HUES64 (cell line): Measurements from ENCODE around the gene OR8J1. TPM values are rescaled to one million over a fixed set of nuclear protein-coding genes. Genes with fewer than 3 reads are reported as not detected.

Experiments used
- H3K27ac ChIP-seq: 2 replicates; pipeline ENCODE4 v1.7.0; 2013; ENCODE audit warnings: low read depth, low read length, inconsistent platforms
- H3K27me3 ChIP-seq: 2 replicates; pipeline ENCODE4 v1.6.1; 2013; ENCODE audit warnings: mild to moderate bottlenecking, low read length; ENCODE audit not compliant: insufficient read depth
- H3K36me3 ChIP-seq: 2 replicates; pipeline ENCODE4 v1.6.1; 2013; ENCODE audit warnings: mild to moderate bottlenecking, low read length; ENCODE audit not compliant: insufficient read depth
- H3K4me1 ChIP-seq: 2 replicates; pipeline ENCODE4 v1.6.1; 2013; ENCODE audit warnings: mild to moderate bottlenecking, low read length, moderate library complexity; ENCODE audit not compliant: insufficient read depth
- H3K4me3 ChIP-seq: 2 replicates; pipeline ENCODE4 v1.5.1; 2013; ENCODE audit warnings: mild to moderate bottlenecking, low read length, moderate library complexity
- H3K9ac ChIP-seq: 2 replicates; pipeline ENCODE4 v1.6.1; 2013; ENCODE audit warnings: mild to moderate bottlenecking, low read depth, low read length
- H3K9me3 ChIP-seq: 2 replicates; pipeline ENCODE4 v1.6.1; 2013; ENCODE audit warnings: low read depth, low read length; ENCODE audit not compliant: insufficient read depth
- WGBS: fragments of 150-250, 120-280 bp; methylation state at CpG from one replicate; pipeline ENCODE4 v1.1.7; 2013; ENCODE audit warnings: missing lambda C conversion rate; 5-methylcytosine and 5-hydroxymethylcytosine counted together
- polyA plus RNA-seq, 2 experiments: library from polyadenylated mRNA; stranded (reverse); fragments of 50-300 nt; gene quantifications; one replicate each; pipeline ENCODE4 v1.2.3, GENCODE V29; 2013

Gene OR8J1, protein sequence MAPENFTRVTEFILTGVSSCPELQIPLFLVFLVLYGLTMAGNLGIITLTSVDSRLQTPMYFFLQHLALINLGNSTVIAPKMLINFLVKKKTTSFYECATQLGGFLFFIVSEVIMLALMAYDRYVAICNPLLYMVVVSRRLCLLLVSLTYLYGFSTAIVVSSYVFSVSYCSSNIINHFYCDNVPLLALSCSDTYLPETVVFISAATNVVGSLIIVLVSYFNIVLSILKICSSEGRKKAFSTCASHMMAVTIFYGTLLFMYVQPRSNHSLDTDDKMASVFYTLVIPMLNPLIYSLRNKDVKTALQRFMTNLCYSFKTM
- polyA plus RNA-seq (2013, experiment 1 of 2): not detected
- polyA plus RNA-seq (2013, experiment 2 of 2): not detected

GRCh38 chr11:56353991-56354390 is at the start of gene OR8J1:
Gene OR8J1 (plus strand): TSS chr11:56354291. CDS start chr11:56360247, 5,956 bp downstream.
- WGBS: 92% methylated on average over 2 of the region's 2 CpGs

GRCh38 chr11:56307836-56308235 is 46.3 kb upstream of the OR8J1 start:
- H3K27ac ChIP-seq: no peak overlapping the region
- no peak overlapping the region for H3K9ac ChIP-seq
- H3K36me3 ChIP-seq: no peaks in the 10 kb centered on the region
- H3K27me3 ChIP-seq: no peaks in the 10 kb centered on the region
- H3K9me3 ChIP-seq: 0 out of 2 replicates have a peak, but pooled peaks cover 3% of the 10 kb centered on the region
- H3K4me1 ChIP-seq: no peaks in the 10 kb centered on the region
- WGBS: 89% methylated on average over 3 of the region's 3 CpGs
- H3K4me3 ChIP-seq: no peak overlapping the region

More at GRCh38 chr11:56353991-56354390, at the start of gene OR8J1:
- no peak within 1 kb of the TSS for H3K27ac ChIP-seq
- no peaks in the 10 kb centered on the region for H3K4me1 ChIP-seq
- H3K4me3 ChIP-seq: no peak within 1 kb of the TSS
- no peaks in the 10 kb centered on the region for H3K9me3 ChIP-seq
- no peaks in the 10 kb centered on the region for H3K27me3 ChIP-seq
- H3K36me3 ChIP-seq: no peaks in the 10 kb centered on the region
- H3K9ac ChIP-seq: no peak within 1 kb of the TSS

DNA sequence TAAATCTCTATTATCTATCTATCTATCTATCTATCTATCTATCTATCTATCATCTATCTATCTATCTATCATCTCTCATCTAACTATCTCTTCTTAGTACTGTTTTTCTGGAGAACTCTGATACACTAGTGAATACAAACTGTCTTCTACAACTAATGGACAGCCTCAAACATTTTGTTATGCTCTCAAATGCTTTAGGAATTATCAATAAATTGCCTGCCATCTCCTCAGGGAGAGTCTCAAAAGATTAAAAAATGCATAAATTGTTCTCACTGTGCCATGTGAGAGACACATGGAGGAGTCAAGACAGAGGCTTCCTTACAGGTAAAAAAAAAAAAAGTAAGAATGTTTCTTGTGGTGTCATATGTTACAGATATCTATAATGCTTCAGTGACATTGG is 39.2 kb upstream of the OR8J1 start, which contains the start of gene OR8K3:
Gene OR8K3 (plus strand): TSS at position 301 of the 400 bp plus-strand sequence. CDS start 3,163 bp downstream, outside the sequence.
- Histone ChIP-seq H3K9me3 (no peaks in the 10 kb centered on the region), H3K27ac (no peak within 1 kb of the TSS), H3K27me3 (no peaks in the 10 kb centered on the region), H3K9ac (no peak within 1 kb of the TSS), H3K36me3 (no peaks in the 10 kb centered on the region), H3K4me3 (no peak within 1 kb of the TSS), H3K4me1 (no peaks in the 10 kb centered on the region)

GRCh38 chr11:56331861-56332491 is 22.1 kb upstream of the OR8J1 start:
- Histone ChIP-seq H3K4me3 (no peak overlapping the region), H3K27ac (no peak overlapping the region), H3K9ac (no peak overlapping the region), H3K4me1 (no peaks in the 10 kb centered on the region), H3K36me3 (no peaks in the 10 kb centered on the region), H3K27me3 (no peaks in the 10 kb centered on the region), H3K9me3 (no peaks in the 10 kb centered on the region)
- WGBS: 95% methylated on average over 34 of the region's 34 CpGs

DNA sequence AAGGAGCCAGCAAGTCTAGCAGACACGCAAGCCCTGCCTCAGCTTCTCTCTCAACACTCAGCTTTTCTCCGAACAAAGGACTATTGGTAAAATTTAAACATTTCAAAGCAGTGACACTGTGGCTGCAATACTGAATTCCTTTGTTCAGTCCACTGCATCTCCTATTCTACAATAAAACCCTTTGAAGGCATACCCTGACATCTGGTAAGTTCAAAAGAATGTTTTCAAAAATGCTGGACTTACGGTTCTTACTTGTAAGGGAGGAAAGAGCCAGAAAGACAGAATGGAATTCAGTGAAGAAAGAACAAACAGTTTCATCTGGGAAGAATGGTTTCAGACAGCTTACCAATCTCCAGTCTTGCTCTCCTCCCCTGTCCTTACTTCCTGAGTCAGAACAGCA is 20.9 kb upstream of the OR8J1 start:
- WGBS: 98% methylated on average over 3 of the region's 3 CpGs
- no peaks in the 10 kb centered on the region for H3K36me3 ChIP-seq
- no peak overlapping the region for H3K4me3 ChIP-seq
- H3K27ac ChIP-seq: no peak overlapping the region
- no peaks in the 10 kb centered on the region for H3K27me3 ChIP-seq
- H3K4me1 ChIP-seq: no peaks in the 10 kb centered on the region
- no peaks in the 10 kb centered on the region; the same call in 1 of the 2 replicates for H3K9me3 ChIP-seq
- no peak overlapping the region for H3K9ac ChIP-seq

DNA sequence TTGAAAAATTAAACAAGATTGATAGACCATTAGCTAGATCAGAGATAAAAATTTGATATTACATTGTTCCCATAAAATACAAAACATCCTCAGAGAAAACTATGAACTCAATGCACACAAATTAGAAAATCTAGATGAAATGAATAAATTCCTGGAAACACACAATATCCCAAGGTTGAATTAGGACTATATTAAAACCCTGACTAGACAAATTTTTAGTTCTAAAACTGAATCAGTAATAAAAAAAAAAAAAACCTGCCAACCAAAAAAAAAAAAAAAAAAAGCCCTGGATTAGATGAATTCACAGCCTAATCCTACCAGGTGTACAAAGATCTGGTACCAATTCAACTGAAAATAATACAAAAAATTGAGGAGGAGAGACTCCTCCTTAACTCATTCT is 13.8 kb upstream of the OR8J1 start:
- peaks cover 4% of the 10 kb centered on the region; the same call in 1 of the 2 replicates for H3K9me3 ChIP-seq
- H3K9ac ChIP-seq: no peak overlapping the region
- peaks cover 6% of the 10 kb centered on the region; the same call in 1 of the 2 replicates for H3K4me1 ChIP-seq
- no peaks in the 10 kb centered on the region for H3K27me3 ChIP-seq
- H3K36me3 ChIP-seq: no peaks in the 10 kb centered on the region
- H3K4me3 ChIP-seq: no peak overlapping the region
- H3K27ac ChIP-seq: no peak overlapping the region

GRCh38 chr11:56345739-56346138 is 8.4 kb upstream of the OR8J1 start, which contains the start of gene OR8K1:
Gene OR8K1 (plus strand): TSS chr11:56346039. CDS start chr11:56346039, 0 bp downstream.
- Histone ChIP-seq H3K4me1 (peaks cover 6% of the 10 kb centered on the region; the same call in 1 of the 2 replicates), H3K9ac (no peak within 1 kb of the TSS), H3K27ac (no peak within 1 kb of the TSS), H3K9me3 (peaks cover 4% of the 10 kb centered on the region; the same call in 1 of the 2 replicates), H3K4me3 (no peak within 1 kb of the TSS), H3K36me3 (no peaks in the 10 kb centered on the region), H3K27me3 (no peaks in the 10 kb centered on the region)
- 100% methylated on average over 1 of the region's 1 CpG for WGBS

DNA sequence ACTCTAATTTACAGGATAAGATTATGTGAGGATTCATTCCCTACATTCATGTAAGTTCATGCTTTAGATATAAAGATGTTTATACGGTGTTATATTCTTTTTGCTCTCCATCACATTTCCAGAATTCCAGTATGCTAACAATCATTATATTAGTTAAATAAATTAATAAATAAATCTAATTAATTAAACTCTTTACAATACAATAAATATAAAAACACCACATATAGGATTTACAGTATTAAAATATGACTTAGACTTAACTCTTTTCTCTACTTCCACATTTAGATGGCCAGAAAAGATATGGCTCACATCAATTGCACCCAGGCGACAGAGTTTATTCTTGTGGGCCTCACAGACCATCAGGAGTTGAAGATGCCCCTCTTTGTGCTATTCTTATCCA is 21.2 kb downstream of the OR8J1 start, which contains the start of gene OR8U1:
Gene OR8U1 (plus strand): TSS at position 301 of the 400 bp plus-strand sequence. CDS start 0 bp downstream, at position 301.
- Histone ChIP-seq H3K36me3 (no peaks in the 10 kb centered on the region), H3K27me3 (no peaks in the 10 kb centered on the region), H3K4me1 (no peaks in the 10 kb centered on the region), H3K9me3 (no peaks in the 10 kb centered on the region), H3K9ac (no peak within 1 kb of the TSS), H3K27ac (no peak within 1 kb of the TSS), H3K4me3 (no peak within 1 kb of the TSS)
- WGBS: 74% methylated on average over 1 of the region's 2 CpGs

- Histone ChIP-seq H3K4me1 (no peaks in the 10 kb centered on the region), H3K9ac (no peak overlapping the region), H3K27ac (no peak overlapping the region), H3K36me3 (no peaks in the 10 kb centered on the region), H3K4me3 (no peak overlapping the region), H3K27me3 (no peaks in the 10 kb centered on the region), H3K9me3 (no peaks in the 10 kb centered on the region)
- 100% methylated on average over 1 of the region's 2 CpGs for WGBS
Measured at GRCh38 chr11:56380120-56380519, 26.0 kb downstream of the OR8J1 start.

- Histone ChIP-seq H3K27ac (no peak overlapping the region), H3K4me3 (no peak overlapping the region), H3K4me1 (no peaks in the 10 kb centered on the region), H3K9ac (no peak overlapping the region), H3K36me3 (no peaks in the 10 kb centered on the region), H3K9me3 (no peaks in the 10 kb centered on the region), H3K27me3 (no peaks in the 10 kb centered on the region)
- WGBS: 97% methylated on average over 3 of the region's 3 CpGs
Measured at GRCh38 chr11:56394381-56394780, 40.3 kb downstream of the OR8J1 start.

- no peaks in the 10 kb centered on the region for H3K27me3 ChIP-seq
- no peak overlapping the region for H3K9ac ChIP-seq
- WGBS: 88% methylated on average over 2 of the region's 3 CpGs
- H3K27ac ChIP-seq: no peak overlapping the region
- H3K9me3 ChIP-seq: no peaks in the 10 kb centered on the region
- H3K36me3 ChIP-seq: no peaks in the 10 kb centered on the region
- H3K4me3 ChIP-seq: no peak overlapping the region
- H3K4me1 ChIP-seq: no peaks in the 10 kb centered on the region
Measured at GRCh38 chr11:56396047-56396446, 42.0 kb downstream of the OR8J1 start.
